ENCODE measurements around the gene PNKD.

Gene PNKD

GRCh38 chr2:218327451-218328210 lies 57.3 kb downstream of the PNKD start:
- no peak overlapping the region for H3K4me3 ChIP-seq (replicated peaks; ENCODE audit: low read depth, low read length)
- TF ChIP-seq CTCF (IDR thresholded peaks at IDR 0.05; ENCODE audit: low read depth, low read length, missing control alignments): no peak
- no peak for DNase-seq (ENCODE audit: extremely low read depth, low read depth)

GRCh38 chr2:218328294-218328693 lies 58.0 kb downstream of the PNKD start:
- no peak for TF ChIP-seq CTCF (IDR thresholded peaks at IDR 0.05; ENCODE audit: low read depth, low read length, missing control alignments)
- DNase-seq (ENCODE audit: extremely low read depth, low read depth): no peak

GRCh38 chr2:218329027-218329825 lies 58.9 kb downstream of the PNKD start:
- no peak for TF ChIP-seq CTCF (IDR thresholded peaks at IDR 0.05; ENCODE audit: low read depth, low read length, missing control alignments)
- no peak for DNase-seq (ENCODE audit: extremely low read depth, low read depth)
- H3K4me3 ChIP-seq (replicated peaks; ENCODE audit: low read depth, low read length): no peak overlapping the region

More at GRCh38 chr2:218328294-218328693, 58.0 kb downstream of the PNKD start:
- no peak overlapping the region for H3K4me3 ChIP-seq (replicated peaks; ENCODE audit: low read depth, low read length)

GRCh38 chr2:218329826-218330593 lies 59.7 kb downstream of the PNKD start:
- no peak for DNase-seq (ENCODE audit: extremely low read depth, low read depth)
- H3K4me3 ChIP-seq (replicated peaks; ENCODE audit: low read depth, low read length): no peak overlapping the region
- TF ChIP-seq CTCF (IDR thresholded peaks at IDR 0.05; ENCODE audit: low read depth, low read length, missing control alignments): no peak

GRCh38 chr2:218331745-218332144 lies 61.4 kb downstream of the PNKD start:
- no peak overlapping the region for H3K4me3 ChIP-seq (replicated peaks; ENCODE audit: low read depth, low read length)

More at GRCh38 chr2:218331745-218332144, 61.4 kb downstream of the PNKD start:
- no peak for TF ChIP-seq CTCF (IDR thresholded peaks at IDR 0.05; ENCODE audit: low read depth, low read length, missing control alignments)
- DNase-seq (ENCODE audit: extremely low read depth, low read depth): no peak
